ENCODE data around the gene ANKK1.

DNA sequence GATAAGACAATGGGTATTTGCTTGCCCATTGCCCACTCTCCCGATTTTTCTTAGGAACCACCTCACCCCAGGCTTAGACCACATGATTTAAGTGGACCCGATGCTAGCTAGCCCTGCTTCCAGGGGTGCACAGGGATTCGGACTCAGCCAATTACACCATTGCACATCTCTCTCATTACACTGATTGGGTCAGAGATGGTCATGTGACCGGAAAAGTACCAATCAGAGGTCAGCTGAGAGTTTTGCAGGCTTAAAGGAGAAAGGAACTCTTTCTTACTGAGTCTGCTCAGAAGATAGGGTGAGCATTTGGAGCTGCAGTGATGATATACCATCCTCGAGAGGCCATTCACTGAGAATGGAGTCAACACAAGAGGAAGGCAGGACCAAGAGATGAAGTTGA lies 12.2 kb upstream of the ANKK1 start:
- TF ChIP-seq EZH2 (IDR thresholded peaks at IDR 0.05; ENCODE audit: low read depth, low read length, severe bottlenecking) (no peak), POLR2AphosphoS5 (IDR thresholded peaks at IDR 0.05; ENCODE audit: low read depth, low read length) (no peak), POLR2A (IDR thresholded peaks at IDR 0.05; ENCODE audit: control extremely low read depth in 1 of 2, low read depth in 2 of 2, low read length in 2 of 2) (no peak), JUN (IDR thresholded peaks at IDR 0.05; ENCODE audit: low read depth, low read length) (no peak), SUZ12 (IDR thresholded peaks at IDR 0.05; ENCODE audit: low read length) (no peak), RBBP5 (IDR thresholded peaks at IDR 0.05; ENCODE audit: borderline replicate concordance, low read depth, low read length) (no peak), HDAC6 (IDR thresholded peaks at IDR 0.05; ENCODE audit: low read depth, low read length) (no peak), RAD21 (IDR thresholded peaks at IDR 0.05 in 1 of 2, conservative IDR thresholded peaks at IDR 0.05 in 1 of 2; ENCODE audit: low read depth in 2 of 2, low read length in 2 of 2) (no peak)
- TF ChIP-seq, protein P1, sequence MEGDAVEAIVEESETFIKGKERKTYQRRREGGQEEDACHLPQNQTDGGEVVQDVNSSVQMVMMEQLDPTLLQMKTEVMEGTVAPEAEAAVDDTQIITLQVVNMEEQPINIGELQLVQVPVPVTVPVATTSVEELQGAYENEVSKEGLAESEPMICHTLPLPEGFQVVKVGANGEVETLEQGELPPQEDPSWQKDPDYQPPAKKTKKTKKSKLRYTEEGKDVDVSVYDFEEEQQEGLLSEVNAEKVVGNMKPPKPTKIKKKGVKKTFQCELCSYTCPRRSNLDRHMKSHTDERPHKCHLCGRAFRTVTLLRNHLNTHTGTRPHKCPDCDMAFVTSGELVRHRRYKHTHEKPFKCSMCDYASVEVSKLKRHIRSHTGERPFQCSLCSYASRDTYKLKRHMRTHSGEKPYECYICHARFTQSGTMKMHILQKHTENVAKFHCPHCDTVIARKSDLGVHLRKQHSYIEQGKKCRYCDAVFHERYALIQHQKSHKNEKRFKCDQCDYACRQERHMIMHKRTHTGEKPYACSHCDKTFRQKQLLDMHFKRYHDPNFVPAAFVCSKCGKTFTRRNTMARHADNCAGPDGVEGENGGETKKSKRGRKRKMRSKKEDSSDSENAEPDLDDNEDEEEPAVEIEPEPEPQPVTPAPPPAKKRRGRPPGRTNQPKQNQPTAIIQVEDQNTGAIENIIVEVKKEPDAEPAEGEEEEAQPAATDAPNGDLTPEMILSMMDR (IDR thresholded peaks at IDR 0.05; ENCODE audit: control extremely low read depth in 1 of 3, insufficient read depth in 1 of 3, low read depth in 1 of 3, low read length in 3 of 3) = no peak
- TF ChIP-seq, protein P2, sequence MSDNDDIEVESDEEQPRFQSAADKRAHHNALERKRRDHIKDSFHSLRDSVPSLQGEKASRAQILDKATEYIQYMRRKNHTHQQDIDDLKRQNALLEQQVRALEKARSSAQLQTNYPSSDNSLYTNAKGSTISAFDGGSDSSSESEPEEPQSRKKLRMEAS (IDR thresholded peaks at IDR 0.05) = no peak
